RPMI8226 (cell line): ENCODE data around the gene INA.
"Not testable (repeated sequence)": the region's sequence is repeated elsewhere in the genome, so short reads cannot be mapped to it uniquely, and the experiment has no call there.

Experiments
- DNase-seq: peaks from one replicate; pipeline ENCODE4 v3.0.0-alpha.2; 2015

The INA gene

DNA sequence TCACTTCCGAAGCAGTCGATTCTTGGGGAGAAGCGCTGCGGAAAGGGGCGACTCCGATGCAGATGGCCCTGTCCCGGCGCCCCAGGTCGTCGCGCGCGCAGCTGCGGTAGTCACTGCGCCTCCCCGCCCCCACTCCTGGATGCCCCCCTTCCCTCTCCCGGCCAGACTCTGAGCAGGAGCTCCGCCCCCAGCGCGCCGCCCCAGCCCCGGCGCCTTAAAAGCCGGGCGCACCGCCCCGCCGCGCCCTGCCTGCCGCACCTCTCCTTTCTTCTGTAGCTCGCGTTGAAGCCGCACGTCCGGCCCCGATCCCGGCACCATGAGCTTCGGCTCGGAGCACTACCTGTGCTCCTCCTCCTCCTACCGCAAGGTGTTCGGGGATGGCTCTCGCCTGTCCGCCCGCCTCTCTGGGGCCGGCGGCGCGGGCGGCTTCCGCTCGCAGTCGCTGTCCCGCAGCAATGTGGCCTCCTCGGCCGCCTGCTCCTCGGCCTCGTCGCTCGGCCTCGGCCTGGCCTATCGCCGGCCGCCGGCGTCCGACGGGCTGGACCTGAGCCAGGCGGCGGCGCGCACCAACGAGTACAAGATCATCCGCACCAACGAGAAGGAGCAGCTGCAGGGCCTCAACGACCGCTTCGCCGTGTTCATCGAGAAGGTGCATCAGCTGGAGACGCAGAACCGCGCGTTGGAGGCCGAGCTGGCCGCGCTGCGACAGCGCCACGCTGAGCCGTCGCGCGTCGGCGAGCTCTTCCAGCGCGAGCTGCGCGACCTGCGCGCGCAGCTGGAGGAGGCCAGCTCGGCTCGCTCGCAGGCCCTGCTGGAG lies at the start of gene INA:
INA (plus strand) TSS at position 243 of the 817 bp plus-strand sequence; CDS start at position 317, 74 bp downstream.
- peak; percentile 62 for DNase-seq

- no peak for DNase-seq
These were observed 49.5 kb upstream of the INA start for GRCh38 chr10:103227416-103227815.

DNA sequence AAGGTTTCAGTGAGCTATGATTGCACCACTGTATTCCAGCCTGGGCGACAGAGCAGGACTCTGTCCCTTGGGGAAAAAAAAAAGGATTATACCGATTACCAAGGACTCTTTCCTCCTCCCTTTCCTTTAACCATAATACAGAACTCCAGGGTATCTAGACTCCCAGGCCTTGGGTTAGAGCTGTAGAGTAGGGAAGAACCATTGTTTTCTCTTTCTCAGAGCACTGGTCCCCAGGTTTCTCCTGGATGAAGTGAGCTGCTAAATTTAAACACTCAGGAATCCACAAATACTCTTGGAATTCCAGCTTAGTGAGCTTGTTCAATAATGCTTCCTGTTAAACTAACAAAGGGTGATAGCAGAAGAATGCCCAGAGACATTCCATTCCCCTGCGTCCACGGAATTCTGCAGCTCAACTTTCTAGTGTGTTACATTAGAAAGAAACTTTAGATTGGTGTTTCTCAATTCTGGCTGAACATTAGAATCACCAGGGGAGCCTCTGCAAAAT lies 45.8 kb upstream of the INA start:
- no peak for DNase-seq

DNA sequence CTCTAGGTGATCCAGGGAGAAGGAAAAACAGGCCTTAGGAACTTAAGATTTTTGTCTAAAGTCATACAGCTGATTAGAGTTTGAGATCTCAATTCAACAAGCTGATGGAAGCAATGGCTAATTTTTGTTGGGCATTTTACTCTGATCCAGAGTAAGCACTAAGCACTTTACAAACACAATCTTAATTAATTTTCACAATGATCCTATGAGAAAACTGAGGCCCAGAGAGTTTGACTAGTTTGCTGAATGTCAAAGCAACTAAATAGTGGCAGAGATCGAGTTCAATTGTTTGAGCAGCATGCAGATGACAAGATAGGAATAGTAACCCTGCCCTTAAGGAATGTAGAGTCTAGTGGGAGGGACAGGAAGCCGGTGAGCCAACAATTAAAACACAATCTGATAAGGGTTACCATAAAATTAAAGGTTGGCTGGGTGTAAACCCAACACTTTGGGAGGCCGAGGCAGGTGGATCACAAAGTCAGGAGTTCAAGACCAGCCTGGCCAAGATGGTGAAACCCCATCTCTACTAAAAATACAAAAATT lies 44.7 kb upstream of the INA start:
- no peak for DNase-seq

DNA sequence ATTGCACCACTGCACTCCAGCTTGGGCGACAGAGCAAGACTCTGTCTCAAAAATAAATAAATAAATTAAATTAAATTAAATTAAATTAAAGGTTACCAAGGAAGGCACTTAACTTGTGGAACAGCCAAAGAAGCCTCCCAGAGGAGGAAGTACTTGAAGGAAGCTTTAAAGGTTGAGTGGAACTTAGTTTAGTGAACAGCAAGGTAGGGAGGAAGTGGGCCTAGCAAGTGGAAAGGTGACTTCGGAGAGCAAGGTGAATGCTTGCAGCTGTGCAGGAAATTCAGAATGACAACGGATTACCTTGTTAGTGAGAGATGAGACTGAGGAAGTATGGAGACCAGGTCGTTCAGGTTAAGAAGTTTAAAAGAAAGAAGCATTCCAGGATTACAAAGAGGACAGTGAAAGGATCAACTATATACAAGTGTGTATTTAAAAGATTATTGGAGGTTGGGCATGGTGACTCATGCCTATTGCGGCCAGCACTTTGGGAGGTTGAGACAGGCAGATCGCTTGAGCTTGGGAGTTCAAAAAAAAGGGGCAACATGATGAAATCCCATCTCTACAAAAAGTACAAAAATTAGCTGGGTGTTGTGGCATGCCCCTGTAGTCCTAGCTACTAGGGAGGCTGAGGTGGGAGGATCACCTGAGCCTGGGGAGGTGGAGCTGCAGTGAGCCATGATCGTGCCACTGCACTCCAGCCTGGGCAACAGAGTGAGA lies 44.0 kb upstream of the INA start:
- DNase-seq, result no peak

DNA sequence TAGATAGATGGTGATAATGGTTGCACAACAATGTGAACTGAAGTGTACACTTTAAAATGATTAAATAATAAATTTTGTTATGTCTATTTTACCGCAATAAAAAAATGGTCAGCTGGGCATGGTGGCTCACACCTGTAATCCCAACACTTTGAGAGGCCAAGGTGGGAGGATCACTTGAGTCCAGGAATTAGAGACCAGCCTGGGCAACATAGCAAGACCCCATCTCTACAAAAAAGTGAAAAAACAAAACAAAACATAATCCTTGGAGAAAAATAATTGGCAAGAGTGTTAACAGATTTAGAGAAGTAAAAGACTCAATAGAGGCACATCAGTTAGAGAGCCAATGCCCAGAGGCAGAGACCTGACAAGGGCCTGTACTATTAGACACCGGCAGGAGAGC lies 41.2 kb upstream of the INA start:
- DNase-seq, result no peak

GRCh38 chr10:103238506-103239252 lies 38.3 kb upstream of the INA start:
- no peak for DNase-seq

DNA sequence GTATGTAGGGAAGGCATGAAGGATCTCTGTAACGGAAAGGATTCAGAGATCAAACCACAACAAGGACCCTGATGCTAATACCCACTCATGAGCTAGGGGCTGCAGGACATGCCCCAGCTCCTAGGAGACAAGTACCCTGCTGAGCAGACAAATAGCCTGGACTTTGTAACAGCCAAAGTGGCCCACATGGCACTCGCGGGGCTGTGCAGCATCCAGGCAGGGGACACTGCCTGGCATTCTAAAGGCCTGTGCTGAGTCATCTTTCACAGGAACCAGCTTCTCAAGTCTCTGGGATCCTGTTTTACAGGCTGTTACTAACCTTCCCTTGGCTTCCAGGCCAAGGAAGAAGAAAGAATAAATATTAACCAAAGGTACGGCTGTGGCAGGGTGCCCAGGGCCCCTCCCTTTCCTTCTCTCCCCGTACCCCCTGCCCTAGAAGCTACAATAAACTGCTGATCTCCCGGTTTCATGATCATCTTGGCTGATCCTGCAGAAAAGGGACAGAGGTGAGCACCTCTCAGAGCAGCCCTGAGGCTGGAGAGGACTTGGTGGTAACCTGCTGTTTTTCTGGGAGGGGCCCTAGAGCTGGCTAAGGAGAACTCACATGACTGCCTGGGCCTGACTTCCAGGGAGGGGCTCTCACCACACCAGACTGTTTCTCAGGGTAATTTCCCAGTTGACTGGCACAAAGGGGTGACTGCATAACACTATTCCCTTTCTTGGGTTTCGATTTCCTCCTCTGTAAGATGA lies 35.5 kb upstream of the INA start:
- DNase-seq, result peak; percentile 8

GRCh38 chr10:103244666-103245271 lies 32.2 kb upstream of the INA start:
- peak; percentile 38 for DNase-seq

- not testable (repeated sequence) for DNase-seq
These were observed 31.4 kb upstream of the INA start, which contains the start of gene RPEL1 for GRCh38 chr10:103245587-103245986. TSS of gene RPEL1 (plus strand) at chr10:103245887. CDS start at chr10:103245997, 110 bp downstream.

DNA sequence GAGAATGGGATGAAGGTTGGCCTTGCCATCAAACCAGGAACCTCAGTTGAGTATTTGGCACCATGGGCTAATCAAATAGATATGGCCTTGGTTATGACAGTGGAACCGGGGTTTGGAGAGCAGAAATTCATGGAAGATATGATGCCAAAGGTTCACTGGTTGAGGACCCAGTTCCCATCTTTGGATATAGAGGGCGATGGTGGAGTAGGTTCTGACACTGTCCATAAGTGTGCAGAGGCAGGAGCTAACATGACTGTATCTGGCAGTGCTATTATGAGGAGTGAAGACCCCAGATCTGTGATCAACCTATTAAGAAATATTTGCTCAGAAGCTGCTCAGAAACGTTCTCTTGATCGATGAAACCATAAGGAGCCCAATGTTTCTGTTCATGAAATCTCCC lies 30.6 kb upstream of the INA start:
- no peak for DNase-seq

DNA sequence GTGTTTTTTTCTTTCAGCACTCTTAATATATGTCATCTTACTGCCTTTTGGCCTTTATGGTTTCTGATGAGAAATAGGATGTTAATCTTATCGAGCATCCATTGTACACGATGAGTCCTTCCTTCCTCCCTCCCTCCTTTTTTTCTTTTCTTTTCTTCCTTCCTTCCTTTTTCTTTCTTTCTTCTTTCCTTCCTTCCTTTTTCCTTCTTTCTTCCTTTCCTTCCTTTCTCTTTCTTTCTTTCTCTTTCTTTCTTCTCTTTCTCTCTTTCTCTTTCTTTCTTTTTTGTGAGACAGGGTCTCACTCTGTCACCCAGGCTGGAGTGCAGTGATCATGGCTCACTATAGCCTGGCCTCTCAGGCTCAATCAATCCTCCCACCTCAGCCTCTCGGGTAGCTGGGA lies 22.8 kb upstream of the INA start:
- DNase-seq, result no peak

- no peak for DNase-seq
These were observed 22.2 kb upstream of the INA start for GRCh38 chr10:103254538-103255325.

DNA sequence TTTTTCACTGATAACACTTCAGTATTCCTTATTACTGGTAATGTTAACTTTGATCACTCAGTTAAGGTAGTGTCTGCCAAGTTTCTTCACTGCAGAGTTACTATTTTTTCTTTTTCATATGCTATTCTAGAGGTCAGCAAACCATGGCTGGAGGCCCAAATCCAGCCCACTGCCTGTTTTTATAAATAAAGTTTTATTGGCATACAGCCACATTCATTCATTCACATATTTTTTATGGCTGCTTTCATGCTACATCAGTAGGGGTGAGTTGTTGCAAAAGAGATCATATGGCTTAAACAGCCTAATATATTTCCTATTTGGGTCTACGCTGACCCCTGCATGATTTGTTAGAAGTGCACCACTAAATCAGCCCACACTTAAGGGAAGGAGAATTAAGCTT lies 20.3 kb upstream of the INA start:
- DNase-seq, result no peak

DNA sequence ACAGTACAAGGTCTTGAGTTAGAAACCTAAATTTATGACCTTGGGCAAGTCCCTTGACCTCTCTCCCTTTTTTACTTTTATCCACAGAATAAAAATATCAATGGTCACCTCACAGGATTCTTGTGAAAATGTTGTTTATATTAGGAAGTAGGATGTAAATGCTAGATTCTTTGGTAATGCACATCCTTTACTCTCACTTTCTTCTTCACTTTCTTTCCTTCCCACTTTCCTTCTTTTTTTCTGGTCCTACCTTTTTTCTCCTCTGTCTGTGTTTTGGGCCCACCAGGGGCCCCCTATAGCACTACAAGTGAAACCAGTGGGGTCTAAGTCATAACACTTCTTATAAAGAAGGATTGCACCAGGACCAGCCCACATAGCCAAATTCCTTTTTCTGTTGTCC lies 19.1 kb upstream of the INA start:
- no peak for DNase-seq

DNA sequence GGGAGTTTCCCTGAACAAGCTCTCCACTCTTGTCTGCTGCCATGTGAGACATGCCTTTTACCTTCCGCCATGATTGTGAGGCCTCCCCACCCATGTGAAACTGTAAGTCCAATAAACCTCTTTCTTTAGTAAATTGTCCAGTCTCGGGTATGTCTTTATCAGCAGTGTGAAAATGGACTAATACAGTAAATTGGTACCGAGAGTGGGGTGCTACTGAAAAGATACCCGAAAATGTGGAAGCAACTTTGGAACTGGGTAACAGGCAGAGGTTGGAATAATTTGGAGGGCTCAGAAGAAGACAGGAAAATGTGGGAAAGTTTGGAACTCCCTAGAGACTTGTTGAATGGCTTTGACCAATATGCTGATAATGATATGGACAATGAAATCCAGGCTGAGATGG lies 18.0 kb upstream of the INA start:
- not testable (repeated sequence) for DNase-seq

GRCh38 chr10:103259989-103260388 lies 16.9 kb upstream of the INA start:
- no peak for DNase-seq

DNA sequence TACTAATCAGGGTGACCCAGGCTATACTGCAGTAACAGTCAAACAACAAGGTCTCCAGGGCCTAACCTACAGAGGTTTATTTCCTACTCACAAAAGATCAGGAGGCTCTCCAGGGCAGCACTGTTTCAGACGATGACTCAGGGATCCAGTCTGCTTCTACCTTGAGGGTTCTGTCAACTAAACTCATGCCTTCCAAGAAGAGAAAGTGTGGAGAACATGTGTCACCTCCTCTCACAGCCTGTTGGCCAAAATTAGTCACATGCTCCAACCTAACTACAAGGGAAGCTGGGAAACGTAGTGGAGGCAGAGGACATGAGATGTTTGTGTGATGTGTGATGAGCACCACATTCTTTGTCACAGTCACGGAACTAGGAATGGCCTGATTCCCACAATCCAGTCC lies 14.7 kb upstream of the INA start:
- DNase-seq, result no peak

- DNase-seq, result peak; percentile 53
These were observed 11.1 kb upstream of the INA start for GRCh38 chr10:103265717-103266329.

DNA sequence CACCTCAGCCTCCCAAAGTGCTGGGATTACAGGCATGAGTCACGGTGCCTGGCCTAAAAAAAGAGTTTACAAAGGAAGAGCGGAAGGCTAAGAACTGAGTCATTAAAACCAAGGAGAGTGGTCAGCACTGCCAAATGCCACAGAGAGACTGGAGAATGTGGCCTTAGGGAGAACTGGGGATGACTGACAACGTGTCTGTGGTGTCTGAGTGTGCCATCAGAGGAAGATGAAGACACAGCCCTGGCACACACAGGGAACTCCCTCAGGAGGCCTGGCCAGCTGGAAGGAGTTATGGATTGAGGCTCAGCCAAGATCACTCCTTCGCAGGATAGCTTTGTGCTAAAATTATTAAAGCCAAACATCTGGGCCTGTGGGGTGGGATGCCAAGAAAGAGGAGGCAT lies 3.9 kb upstream of the INA start:
- DNase-seq, result no peak
